ENCODE data around the gene SMYD3. TPM values are rescaled to one million over a fixed set of nuclear protein-coding genes. Genes with fewer than 3 reads are reported as not detected.

The SMYD3 gene
- total and polyA plus RNA-seq, 2 of the 13 experiments (the other 11 are each of a cell fraction or from before 2014, with no cell fraction given): 27.7 to 35.8 TPM

GRCh38 chr1:246176126-246177024 is 330.7 kb downstream of the SMYD3 start (continued):
- TF ChIP-seq PLSCR1 (CRISPR knock-in tag; IDR thresholded peaks at IDR 0.05; ENCODE audit: borderline replicate concordance): no peak
- TF ChIP-seq GLI4 (CRISPR knock-in tag; IDR thresholded peaks at IDR 0.05; ENCODE audit: borderline replicate concordance): no peak
- TF ChIP-seq ZNF580 (CRISPR knock-in tag; IDR thresholded peaks at IDR 0.05; ENCODE audit: borderline replicate concordance, low read depth): no peak
- peak; percentile 79 for TF ChIP-seq ESRRA (CRISPR knock-in tag; IDR thresholded peaks at IDR 0.05; ENCODE audit: low read depth)
- TF ChIP-seq ZBTB33 (CRISPR knock-in tag; IDR thresholded peaks at IDR 0.05): peak; percentile 68; the same call in 1 of the 2 replicates
- TF ChIP-seq ZNF703 (CRISPR knock-in tag; IDR thresholded peaks at IDR 0.05; ENCODE audit: borderline replicate concordance): no peak
- no peak for TF ChIP-seq ISX (CRISPR knock-in tag; conservative IDR thresholded peaks at IDR 0.05)
- TF ChIP-seq PITX1 (CRISPR knock-in tag; IDR thresholded peaks at IDR 0.05): peak; percentile 88
- no peak for TF ChIP-seq ZNF775 (CRISPR knock-in tag; IDR thresholded peaks at IDR 0.05; ENCODE audit: borderline replicate concordance)
- peak; percentile 83 for TF ChIP-seq ZGPAT (CRISPR knock-in tag; IDR thresholded peaks at IDR 0.05)
- TF ChIP-seq MYNN (CRISPR knock-in tag; IDR thresholded peaks at IDR 0.05; ENCODE audit: low read depth): no peak
- peak; percentile 94 for TF ChIP-seq CEBPB (IDR thresholded peaks at IDR 0.05; ENCODE audit: borderline replicate concordance, low read depth, low read length)
- TF ChIP-seq ZNF513 (CRISPR knock-in tag; conservative IDR thresholded peaks at IDR 0.05): no peak
- TF ChIP-seq HDAC2 (CRISPR knock-in tag; IDR thresholded peaks at IDR 0.05): peak; percentile 93
- peak; percentile 69; the same call in 1 of the 2 replicates for TF ChIP-seq NCOR1 (IDR thresholded peaks at IDR 0.05; ENCODE audit: borderline replicate concordance, low read length)
- TF ChIP-seq TARDBP (CRISPR knock-in tag; IDR thresholded peaks at IDR 0.05): peak; percentile 79
- TF ChIP-seq ATF7-NPFF (CRISPR knock-in tag; IDR thresholded peaks at IDR 0.05; ENCODE audit: low read depth): peak; percentile 60; the same call in 1 of the 2 replicates
- peak; percentile 90 for TF ChIP-seq IRF2 (CRISPR knock-in tag; IDR thresholded peaks at IDR 0.05)
- TF ChIP-seq MLX (CRISPR knock-in tag; IDR thresholded peaks at IDR 0.05): 0 out of 2 replicates have a peak, but pooled peaks have one; percentile 47
